GM12878 (cell line): Measurements from ENCODE around the gene ANKS1A. TPM values are rescaled to one million over a fixed set of nuclear protein-coding genes. Genes with fewer than 3 reads are reported as not detected.

ENCODE experiments used
- ATAC-seq: fragments of 200-7000 bp; cut with Tn5 transposase; 3 replicates; pipeline ENCODE4 v1.9.1; 2020; ENCODE audit warnings: mild to moderate bottlenecking, moderate library complexity
- BruUV-seq: library from RNA; stranded (reverse); fragments of 400-500 nt; replicated peaks from 2 replicates; lab custom pipeline; 2021; lab: Mats Ljungman, UMichigan
- CTCF ChIA-PET: fragments of 300-600 bp; sonication (Branson Sonifier 250); formaldehyde crosslinking; extraction: SDS; loops from one replicate; lab custom pipeline; 2021; ENCODE audit warnings: inconsistent platforms; lab: Yijun Ruan, JAX
- POLR2A ChIA-PET: fragments of 350-600 bp; formaldehyde crosslinking; extraction: SDS; loops from one replicate; lab custom pipeline; 2021; ENCODE audit warnings: inconsistent platforms; lab: Charles Lee
- RAD21 ChIA-PET: fragments of 300-600 bp; sonication (Branson Sonifier 250); formaldehyde crosslinking; loops from one replicate; lab custom pipeline; 2023; ENCODE audit warnings: antibody characterized with exemption; ENCODE audit not compliant: unreplicated experiment; lab: Charles Lee
- SMC1A ChIA-PET: fragments of 300-600 bp; sonication (Branson Sonifier 250); formaldehyde crosslinking; loops from one replicate; lab custom pipeline; 2023; ENCODE audit not compliant: unreplicated experiment, uncharacterized antibody; lab: Charles Lee
- DNase-seq: peaks from one replicate; pipeline ENCODE4 v3.0.0-alpha.2; 2011; ENCODE audit warnings: low read depth, low spot score
- FAIRE-seq: peaks from 3 replicates; lab custom pipeline; 2011; peaks lifted over from hg19 to GRCh38; lab: Jason Lieb, UNC
- H2AFZ ChIP-seq: 2 replicates; pipeline ENCODE4 v1.6.0; 2011; ENCODE audit warnings: low read depth, low read length, control low read depth; ENCODE audit not compliant: control insufficient read depth
- H3K27ac ChIP-seq: 2 replicates; pipeline ENCODE4 v1.5.1; 2011; ENCODE audit warnings: control low read depth; ENCODE audit not compliant: control insufficient read depth, insufficient read depth
- H3K27me3 ChIP-seq, 2 experiments: replicated peaks in 1 of 2; 2 replicates each; pipeline versions ENCODE4 v1.6.0 to v1.6.1; 2011; ENCODE audit warnings: low read length in 1 of 2; ENCODE audit not compliant: control insufficient read depth in 2 of 2, insufficient read depth in 2 of 2
- H3K36me3 ChIP-seq, 2 experiments: 2 replicates each; pipeline ENCODE4 v1.5.1; 2011; ENCODE audit warnings: low read length in 1 of 2; ENCODE audit not compliant: control insufficient read depth in 2 of 2, insufficient read depth in 2 of 2
- H3K4me1 ChIP-seq: 2 replicates; pipeline ENCODE4 v1.6.1; 2011; ENCODE audit warnings: mild to moderate bottlenecking, low read length, moderate library complexity, mixed read lengths; ENCODE audit not compliant: control insufficient read depth, insufficient read depth
- H3K4me2 ChIP-seq: 2 replicates; pipeline ENCODE4 v1.6.0; 2011; ENCODE audit warnings: control low read depth; ENCODE audit not compliant: control insufficient read depth, insufficient read depth
- H3K4me3 ChIP-seq: fragments of 200-600 bp; sonication (generic); 2 replicates; pipeline ENCODE4 v1.5.1; 2016
- H3K79me2 ChIP-seq: 2 replicates; pipeline ENCODE4 v1.6.0; 2011; ENCODE audit warnings: low read length; ENCODE audit not compliant: control insufficient read depth, insufficient read depth
- H3K9ac ChIP-seq: 2 replicates; pipeline ENCODE4 v1.8.0; 2011; ENCODE audit warnings: low read length, control low read depth, mixed read lengths; ENCODE audit not compliant: control insufficient read depth, insufficient read depth
- H3K9me3 ChIP-seq: replicated peaks from 3 replicates; pipeline ENCODE4 v1.5.1; 2011; ENCODE audit warnings: mild to moderate bottlenecking, low read length; ENCODE audit not compliant: control insufficient read depth, insufficient read depth
- H4K20me1 ChIP-seq: 2 replicates; pipeline ENCODE4 v1.6.0; 2011; ENCODE audit not compliant: control insufficient read depth, insufficient read depth
- BMI1 ChIP-seq: fragments of 450-650 bp; IDR thresholded peaks from 2 replicates; pipeline ENCODE4 v1.6.1; 2016; ENCODE audit warnings: mild to moderate bottlenecking, moderate library complexity, borderline replicate concordance
- BRCA1 ChIP-seq: IDR thresholded peaks from 2 replicates; pipeline ENCODE4 v1.6.1; 2011; ENCODE audit warnings: low read depth, low read length, improper control_type of control experiment
- CBFB ChIP-seq: IDR thresholded peaks from 2 replicates; pipeline ENCODE4 v1.6.1; 2016; ENCODE audit warnings: antibody characterized with exemption, low read depth
- ELK1 ChIP-seq: IDR thresholded peaks from 2 replicates; pipeline ENCODE4 v1.6.1; 2012; ENCODE audit warnings: low read depth, low read length, improper control_type of control experiment
- EP300 ChIP-seq, 2 experiments: fragments of 150-350 bp in 1 of 2; IDR thresholded peaks; 2 replicates each; pipeline ENCODE4 v1.6.1; 2011 to 2012; ENCODE audit warnings: low read depth in 2 of 2, low read length in 2 of 2, borderline replicate concordance in 1 of 2, improper control_type of control experiment in 1 of 2, inconsistent platforms in 1 of 2; ENCODE audit not compliant: control insufficient read depth in 1 of 2
- ESRRA ChIP-seq: IDR thresholded peaks from 2 replicates; pipeline ENCODE4 v1.6.1; 2012; ENCODE audit warnings: mild to moderate bottlenecking, low read length, improper control_type of control experiment
- GATAD2B ChIP-seq: fragments of 450-650 bp; conservative IDR thresholded peaks from 2 replicates; pipeline ENCODE4 v1.6.1; 2017; ENCODE audit warnings: low read depth, mild to moderate bottlenecking, moderate library complexity
- HDAC6 ChIP-seq: fragments of 200-600 bp; sonication (generic); IDR thresholded peaks from one replicate; pipeline ENCODE4 v1.8.0; 2017; ENCODE audit warnings: antibody characterized with exemption; ENCODE audit not compliant: unreplicated experiment
- IKZF2 ChIP-seq, 2 experiments: fragments of 450-650 bp; IDR thresholded peaks; 2 replicates each; pipeline ENCODE4 v1.6.1; 2017; ENCODE audit warnings: mild to moderate bottlenecking in 2 of 2, moderate library complexity in 2 of 2
- KDM1A ChIP-seq: fragments of 200-600 bp; sonication (generic); IDR thresholded peaks from 2 replicates; pipeline ENCODE4 v1.6.1; 2016; ENCODE audit warnings: borderline replicate concordance
- RELA ChIP-seq: fragments of 450-650 bp; IDR thresholded peaks from 2 replicates; pipeline ENCODE4 v1.8.0; 2014; ENCODE audit warnings: borderline replicate concordance; ENCODE audit not compliant: partially characterized antibody
- SMAD1 ChIP-seq: fragments of 450-650 bp; IDR thresholded peaks from 2 replicates; pipeline ENCODE4 v1.6.1; 2018; ENCODE audit warnings: mild to moderate bottlenecking, low read depth; ENCODE audit not compliant: partially characterized antibody
- SREBF2 ChIP-seq: IDR thresholded peaks from 2 replicates; pipeline ENCODE4 v1.6.1; 2012; ENCODE audit warnings: mild to moderate bottlenecking, low read length
- SRF ChIP-seq, 2 experiments: IDR thresholded peaks; 2 replicates each; pipeline ENCODE4 v1.6.1; 2011; ENCODE audit warnings: low read depth in 2 of 2, low read length in 2 of 2, mild to moderate bottlenecking in 1 of 2, moderate library complexity in 1 of 2
- STAT3 ChIP-seq: IDR thresholded peaks from 2 replicates; pipeline ENCODE4 v1.6.1; 2011; ENCODE audit warnings: low read depth, low read length, improper control_type of control experiment
- SUPT20H ChIP-seq: IDR thresholded peaks from 2 replicates; pipeline ENCODE4 v1.6.1; 2011; ENCODE audit warnings: low read depth, mild to moderate bottlenecking, low read length, moderate library complexity, borderline replicate concordance; ENCODE audit not compliant: control insufficient read depth
- USF2 ChIP-seq: IDR thresholded peaks from 2 replicates; pipeline ENCODE4 v1.6.1; 2011; ENCODE audit warnings: low read depth, low read length, improper control_type of control experiment, borderline replicate concordance
- ZBTB40 ChIP-seq: fragments of 450-650 bp; IDR thresholded peaks from 2 replicates; pipeline ENCODE4 v1.6.1; 2016; ENCODE audit warnings: mild to moderate bottlenecking, moderate library complexity, borderline replicate concordance
- WGBS: methylation state at CpG from one replicate; pipeline ENCODE4 v1.1.6; 2016; ENCODE audit warnings: low lambda C conversion rate; ENCODE audit not compliant: insufficient replicate concordance, insufficient coverage; ENCODE audit errors: missing lambda C conversion rate; 5-methylcytosine and 5-hydroxymethylcytosine counted together
- in situ Hi-C: fragments of 300-500 bp; cut with MboI; formaldehyde crosslinking; loops from 9 replicates; pipeline ENCODE4 v1.14.3; 2018; ENCODE audit warnings: mixed read lengths
- intact Hi-C: fragments of 100-400 bp; cut with micrococcal nuclease; formaldehyde crosslinking; loops from one replicate; pipeline ENCODE4 v1.14.2; 2022; ENCODE audit not compliant: unreplicated experiment
- polyA plus RNA-seq, 11 experiments: library from polyadenylated mRNA; depleted of rRNA in 4 of 11; unstranded in 6 of 11; stranded (reverse) in 5 of 11; fragments of >200 nt; fragmentation: Nextera tagmentation in 4 of 11; fragmentation: Illumina TruSeq in 1 of 11; extraction: Ambion mirVana in 4 of 11; extraction: Trizol in 1 of 11; gene quantifications; 1 replicate in 1 of 11; 2 replicates in 10 of 11; pipeline versions ENCODE4 v1.2.1 to v1.2.3, GENCODE V29; 2011 to 2016; ENCODE audit warnings: inconsistent platforms in 2 of 11, missing spikeins in 2 of 11, low read depth in 1 of 11
- total RNA-seq, 4 experiments: library from RNA; depleted of rRNA in 3 of 4; stranded (reverse); fragments of >200 nt in 3 of 4; fragmentation: Illumina TruSeq in 1 of 4; extraction: Trizol in 1 of 4; gene quantifications; 2 replicates each; pipeline versions ENCODE4 v1.2.1 to v1.2.3, GENCODE V29; 2013 to 2021

Gene ANKS1A
- total and polyA plus RNA-seq, 10 of the 15 experiments (the other 5 are each of a cell fraction or from before 2014, with no cell fraction given), result 0.60 to 7.0 (median 3.0) TPM

GRCh38 chr6:35068644-35069043, 179.6 kb downstream of the ANKS1A start (continued):
- no peak for TF ChIP-seq HDAC6

- Histone ChIP-seq H2AFZ (no peak overlapping the region), H3K9me3 (no peaks in the 10 kb centered on the region), H3K4me3 (no peak overlapping the region), H3K4me1 (no peaks in the 10 kb centered on the region), H3K27ac (no peak overlapping the region), H3K27me3 (no peaks in the 10 kb centered on the region), H3K36me3 (no peaks in the 10 kb centered on the region), H3K4me2 (no peak overlapping the region), H3K79me2 (no peaks in the 10 kb centered on the region), H3K9ac (no peak overlapping the region), H4K20me1 (no peaks in the 10 kb centered on the region)
- CTCF ChIA-PET, result no interaction called here
- in situ Hi-C loops, result no loop called here
- WGBS, result 92% methylated on average over 2 of the region's 2 CpGs
- no TSS peak for BruUV-seq
- no peak for FAIRE-seq
- no peak for DNase-seq
- SMC1A ChIA-PET, result no interaction called here
- no peak for ATAC-seq
- RAD21 ChIA-PET, result no interaction called here
- intact Hi-C loops, result no loop called here
- POLR2A ChIA-PET, result no interaction called here
- TF ChIP-seq CBFB (no peak), EP300 (IDR thresholded peaks at IDR 0.05; ENCODE audit: borderline replicate concordance in 1 of 2, control insufficient read depth in 1 of 2, low read depth in 2 of 2, low read length in 2 of 2) (no peak), SMAD1 (no peak), IKZF2 (IDR thresholded peaks at IDR 0.05) (no peak), ZBTB40 (no peak), SUPT20H (no peak), STAT3 (no peak), SREBF2 (no peak), BMI1 (no peak), ESRRA (no peak), SRF (IDR thresholded peaks at IDR 0.05; ENCODE audit: low read depth in 2 of 2, low read length in 2 of 2) (no peak), ELK1 (no peak), GATAD2B (no peak), BRCA1 (no peak), KDM1A (no peak), USF2 (no peak), RELA (no peak)
These were observed 180.2 kb downstream of the ANKS1A start for GRCh38 chr6:35069262-35069661.
